ENCODE results near the gene NAALADL2.

GRCh38 chr3:175432376-175433025, 573.4 kb downstream of the NAALADL2 start:
- no peak for TF ChIP-seq CTCF (IDR thresholded peaks at IDR 0.05 in 4 of 5, conservative IDR thresholded peaks at IDR 0.05 in 1 of 5)
- TF ChIP-seq POLR2A (IDR thresholded peaks at IDR 0.05): no peak

All from gastrocnemius medialis (tissue), 4 donors.